Glomerular endothelial cell (primary cell): Measurements from ENCODE around the gene PTGR1. TPM values are rescaled to one million over a fixed set of nuclear protein-coding genes. Genes with fewer than 3 reads are reported as not detected.
A peak's percentile ranks its signal among the peaks of the same experiment; 100 is the strongest.
"Not testable (repeated sequence)": the region's sequence is repeated elsewhere in the genome, so short reads cannot be mapped to it uniquely, and the experiment has no call there.

Source experiments
- DNase-seq: peaks from one replicate; pipeline ENCODE4 v3.0.0-alpha.2; 2011; ENCODE audit warnings: low read depth, low spot score; ENCODE audit errors: extremely low read depth
- total RNA-seq: library from RNA; depleted of rRNA; stranded (reverse); fragments of >200 nt; gene quantifications from 2 replicates; pipeline ENCODE4 v1.2.3, GENCODE V29; 2015

The PTGR1 gene
- total RNA-seq, 1 donor from 2014 or later = 58.5 TPM

DNA sequence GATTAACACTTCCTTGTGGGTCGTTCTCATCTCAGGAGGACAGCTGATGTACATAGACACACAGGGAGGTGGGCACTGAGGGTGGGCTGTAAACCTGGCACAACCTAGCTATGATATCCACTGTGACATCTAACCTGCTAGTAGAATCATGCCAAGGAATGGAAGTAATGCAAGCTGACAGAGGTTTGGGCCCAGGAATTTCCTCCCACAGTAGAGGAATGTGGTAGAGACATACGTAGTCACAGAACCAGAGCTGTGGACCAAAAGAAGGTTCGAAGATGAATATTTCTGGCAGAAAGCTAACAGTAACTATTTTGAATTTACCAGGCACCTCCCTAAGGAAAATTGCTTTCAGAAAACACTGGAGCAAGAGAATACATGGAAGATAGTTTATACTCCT lies 16.5 kb upstream of the PTGR1 start:
- no peak for DNase-seq

DNA sequence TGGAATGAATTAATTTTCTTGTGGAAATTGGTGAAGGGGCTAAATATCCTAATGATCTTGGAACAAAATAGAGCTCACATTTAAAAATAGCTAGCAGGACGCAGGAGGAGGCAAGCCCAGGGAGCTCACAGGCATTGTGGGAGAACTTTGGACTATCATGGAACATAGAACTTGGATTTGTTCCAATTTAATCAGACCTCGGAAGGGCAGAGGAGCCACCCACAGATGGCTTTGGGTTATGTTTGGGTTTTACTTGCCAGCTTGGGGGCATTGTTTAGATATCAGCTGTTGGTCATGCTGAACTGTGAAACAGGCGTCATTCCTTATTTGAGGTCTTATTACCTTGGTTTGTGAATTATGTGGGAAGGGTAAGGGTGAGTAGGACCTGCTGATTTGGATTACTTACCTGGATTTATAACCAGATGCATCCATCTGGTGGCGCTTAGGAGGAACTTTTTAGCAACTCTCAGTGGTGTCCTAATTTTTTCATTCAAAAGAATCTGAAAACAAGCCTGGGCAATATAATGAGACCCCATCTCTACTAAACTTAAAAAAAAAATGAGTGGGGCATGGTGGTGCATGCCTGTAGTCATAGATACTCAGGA lies 14.1 kb upstream of the PTGR1 start:
- DNase-seq = no peak

GRCh38 chr9:111610845-111611244 lies 11.4 kb upstream of the PTGR1 start:
- no peak for DNase-seq

DNA sequence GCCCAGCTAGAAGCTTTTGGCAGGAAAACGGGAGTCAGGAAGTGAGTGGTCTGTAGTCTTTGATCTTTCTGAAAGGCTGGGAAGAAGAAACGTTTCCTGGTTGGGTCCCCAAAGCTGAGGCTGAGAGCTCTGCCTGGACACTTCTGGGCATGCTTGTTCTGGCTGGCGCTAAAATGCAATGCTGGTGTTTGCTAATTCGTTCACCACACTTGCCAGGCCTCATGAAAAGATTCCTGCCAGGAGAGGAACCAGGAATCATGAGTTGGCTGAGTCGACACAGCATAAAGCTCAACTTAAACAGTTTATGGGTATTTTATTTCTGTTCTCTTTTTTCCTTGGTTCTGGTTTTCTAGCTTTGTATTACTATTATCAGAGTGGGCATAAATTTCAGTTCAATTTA lies 10.7 kb upstream of the PTGR1 start:
- DNase-seq = no peak

DNA sequence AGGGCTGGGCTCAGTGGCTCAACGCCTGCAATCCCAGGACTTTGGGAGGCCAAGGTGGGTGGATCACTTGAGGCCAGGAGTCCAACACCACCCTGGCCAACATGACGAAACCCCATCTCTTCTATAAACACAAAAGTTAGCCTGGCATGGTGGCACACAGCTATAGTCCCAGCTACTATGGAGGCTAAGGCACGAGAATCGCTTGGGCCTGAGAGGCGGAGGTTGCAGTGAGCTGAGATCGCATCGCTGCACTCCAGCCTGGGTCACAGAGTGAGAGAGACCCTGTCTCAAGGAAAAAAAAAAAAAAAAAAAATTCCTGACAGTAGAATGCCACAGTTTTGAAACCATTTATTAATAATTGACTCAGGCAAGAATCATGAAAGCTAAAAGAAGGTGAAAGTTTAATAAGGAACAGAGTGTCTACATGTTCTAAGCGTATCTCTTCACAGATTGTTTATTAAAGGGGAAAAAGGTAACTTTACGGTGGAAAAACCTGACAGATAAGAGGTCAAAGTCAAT lies 5.7 kb upstream of the PTGR1 start:
- no peak for DNase-seq

- DNase-seq = no peak
These were observed 4.7 kb upstream of the PTGR1 start for GRCh38 chr9:111604054-111604615.

GRCh38 chr9:111603041-111603440 lies 3.6 kb upstream of the PTGR1 start:
- DNase-seq = no peak

DNA sequence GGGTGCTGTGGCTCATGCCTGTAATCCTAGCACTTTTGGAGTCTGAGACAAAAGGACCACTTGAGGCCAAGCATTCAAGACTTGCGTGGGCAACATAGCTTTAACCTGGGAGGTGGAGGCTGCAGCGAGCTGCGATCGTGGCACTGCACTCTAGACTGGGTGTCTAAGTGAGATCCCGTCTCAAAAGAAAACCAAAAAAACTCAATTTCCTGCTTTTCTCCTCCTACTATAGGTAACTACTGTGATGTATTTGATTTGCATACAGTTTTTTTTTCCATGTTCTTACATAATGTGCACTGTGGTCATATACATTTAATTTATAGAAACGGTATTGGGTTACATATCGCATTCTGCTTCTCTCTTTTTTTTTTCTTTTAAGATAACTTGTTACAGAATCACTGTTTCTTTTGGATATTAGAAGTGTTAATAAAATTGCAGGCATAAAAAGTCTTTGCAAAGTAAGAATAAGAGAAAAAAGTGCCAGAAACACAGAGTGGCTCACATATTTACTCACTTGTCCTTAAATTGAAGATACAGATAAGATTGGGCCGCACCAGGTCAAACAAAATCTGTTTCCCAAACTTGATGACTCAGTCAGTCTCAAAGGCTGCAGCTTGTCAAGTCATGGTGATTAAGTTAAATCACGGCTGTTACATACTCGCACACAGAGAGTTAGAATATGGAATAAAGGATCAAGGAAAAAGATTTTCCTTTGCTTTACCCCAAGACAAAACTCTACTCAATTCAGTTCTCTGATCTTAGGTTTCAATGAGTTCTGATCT lies 2.0 kb upstream of the PTGR1 start:
- peak; percentile 61 for DNase-seq

DNA sequence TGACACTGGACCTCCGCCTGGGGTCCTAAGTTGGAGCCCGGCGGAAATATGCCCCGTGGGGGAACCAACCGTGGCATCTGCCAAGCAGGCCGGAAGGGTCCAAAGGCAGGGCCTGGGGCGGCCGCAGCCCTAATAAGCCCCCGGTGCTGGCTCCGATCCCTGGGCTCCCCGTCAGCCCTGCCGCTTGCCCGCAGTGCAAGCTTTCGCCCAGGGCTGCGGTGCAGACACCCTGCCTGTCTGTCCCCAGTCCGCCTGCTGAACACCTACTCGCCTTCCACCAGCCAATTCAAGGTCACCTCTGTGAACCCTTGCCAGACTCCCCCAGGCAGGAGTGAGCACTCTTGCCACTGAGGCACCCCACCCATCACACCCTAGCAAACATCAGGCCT lies 502 bp upstream of the PTGR1 start:
- DNase-seq = no peak

GRCh38 chr9:111598733-111599091 lies 735 bp downstream of the PTGR1 start:
- DNase-seq = no peak

DNA sequence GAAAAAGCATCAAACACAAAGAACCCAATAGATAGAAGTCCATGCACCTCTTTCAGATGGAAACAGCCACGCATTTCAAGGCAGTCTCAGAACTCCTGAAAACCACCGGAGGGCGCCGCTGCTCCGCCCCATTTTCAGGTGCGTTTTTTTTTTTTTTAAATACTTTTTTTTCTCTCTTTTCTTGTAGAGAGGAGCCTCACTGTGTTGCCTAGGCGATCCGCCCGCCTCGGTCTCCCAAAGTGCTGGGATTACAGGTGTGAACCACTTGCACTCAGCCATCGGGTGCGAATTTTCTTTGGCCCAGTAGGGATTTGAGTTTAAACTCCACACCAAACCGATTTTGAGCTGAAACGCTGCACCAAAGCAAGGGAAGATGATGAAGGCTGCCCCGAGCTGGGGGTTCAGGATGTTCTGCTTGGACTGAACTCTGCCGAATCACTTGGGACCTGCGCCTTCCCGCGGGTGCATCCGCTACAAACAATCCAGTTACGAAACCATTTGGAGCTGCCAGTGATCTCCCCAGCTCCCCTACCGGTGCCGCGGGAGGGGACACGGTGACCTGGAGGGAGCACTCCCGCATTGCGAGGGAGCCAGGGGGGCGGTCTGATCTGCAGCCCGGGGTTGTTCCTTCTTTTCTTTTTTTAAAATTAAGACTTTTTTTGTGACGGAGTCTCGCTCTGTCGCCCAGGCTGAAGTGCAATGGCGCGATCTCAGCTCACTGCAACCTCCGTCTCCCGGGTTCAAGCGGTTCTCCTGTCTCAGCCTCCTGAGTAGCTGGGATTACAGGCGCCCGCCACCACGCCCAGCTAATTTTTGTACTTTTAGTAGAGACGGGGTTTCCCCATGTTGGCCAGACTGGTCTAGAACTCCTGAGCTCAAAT lies 1.4 kb downstream of the PTGR1 start:
- no peak for DNase-seq

- DNase-seq = no peak
These were observed 10.6 kb downstream of the PTGR1 start for GRCh38 chr9:111588846-111589245.

DNA sequence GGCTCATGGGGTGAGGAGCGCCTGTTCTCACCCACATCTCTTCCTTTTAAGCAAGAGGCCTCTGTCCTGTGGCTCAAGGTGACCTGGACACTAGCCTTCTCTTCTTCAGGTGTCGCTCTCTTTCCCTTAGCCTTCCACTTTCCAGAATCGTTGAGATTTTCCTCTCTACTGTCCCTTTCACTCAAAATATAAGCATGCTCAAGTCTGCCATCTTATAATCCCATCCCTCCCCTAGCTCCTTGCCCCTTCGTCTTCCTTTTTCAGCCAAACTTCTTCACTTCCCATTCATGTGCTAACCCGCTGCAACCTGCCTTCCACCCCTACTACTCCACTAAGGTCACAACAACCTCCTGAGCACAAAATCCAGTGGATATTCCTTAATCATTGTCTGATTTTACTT lies 13.1 kb downstream of the PTGR1 start:
- DNase-seq = no peak

DNA sequence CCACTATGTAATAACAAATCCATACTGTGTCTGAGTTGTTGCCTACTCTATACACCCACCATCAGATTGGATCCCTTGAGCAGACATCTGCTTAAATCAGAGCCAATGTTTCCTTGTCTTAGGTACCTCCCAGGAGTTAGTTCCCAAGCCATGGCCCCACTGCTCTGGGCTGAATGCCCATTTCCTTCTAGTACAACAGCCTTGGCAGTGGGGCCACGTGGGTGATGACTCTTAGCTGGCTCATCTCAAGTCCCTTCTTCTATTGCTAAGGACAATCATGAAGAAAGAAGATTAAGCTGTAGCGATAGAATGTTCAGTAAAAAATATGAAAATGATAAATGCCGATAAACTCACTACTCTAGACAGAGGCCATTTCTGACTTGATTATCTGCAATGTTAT lies 16.6 kb downstream of the PTGR1 start:
- no peak for DNase-seq

GRCh38 chr9:111572950-111573604 lies 26.4 kb downstream of the PTGR1 start:
- DNase-seq = no peak

DNA sequence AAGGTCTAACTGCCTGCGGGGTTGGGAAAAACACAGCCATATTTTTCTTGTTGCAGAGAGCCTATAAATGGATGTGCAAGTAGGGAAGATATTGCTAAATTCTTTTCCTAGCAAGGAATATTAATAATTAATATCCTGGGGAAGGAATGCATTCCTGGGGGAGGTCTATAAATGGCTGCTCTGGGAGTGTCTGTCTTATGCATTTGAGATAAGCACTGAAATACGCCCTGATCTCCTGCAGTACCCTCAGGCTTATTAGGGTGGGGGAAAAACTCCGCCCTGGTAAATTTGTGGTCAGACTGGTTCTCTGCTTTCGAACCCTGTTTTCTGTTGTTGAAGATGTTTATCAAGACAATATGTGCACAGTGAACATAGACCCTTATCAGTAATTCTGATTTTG lies 31.3 kb downstream of the PTGR1 start:
- DNase-seq = not testable (repeated sequence)

DNA sequence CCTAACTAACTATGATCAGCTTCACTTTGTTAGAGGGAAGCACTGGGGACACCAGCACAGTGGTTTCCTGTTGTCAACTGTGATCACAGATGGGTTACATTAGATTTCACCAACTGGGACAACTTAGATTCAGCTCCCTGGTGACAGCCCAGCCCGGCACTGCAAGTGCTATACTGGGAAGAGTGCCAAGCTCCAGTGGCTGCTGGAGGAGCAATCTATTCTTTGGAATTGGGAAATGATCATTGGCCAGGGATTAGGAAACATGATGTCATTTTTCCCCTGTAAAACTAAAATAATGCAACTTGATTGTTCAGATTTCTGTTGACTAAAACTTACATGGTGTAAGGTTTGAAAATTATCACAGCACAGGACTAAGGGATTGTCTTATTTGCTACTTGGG lies 33.2 kb downstream of the PTGR1 start:
- no peak for DNase-seq

DNA sequence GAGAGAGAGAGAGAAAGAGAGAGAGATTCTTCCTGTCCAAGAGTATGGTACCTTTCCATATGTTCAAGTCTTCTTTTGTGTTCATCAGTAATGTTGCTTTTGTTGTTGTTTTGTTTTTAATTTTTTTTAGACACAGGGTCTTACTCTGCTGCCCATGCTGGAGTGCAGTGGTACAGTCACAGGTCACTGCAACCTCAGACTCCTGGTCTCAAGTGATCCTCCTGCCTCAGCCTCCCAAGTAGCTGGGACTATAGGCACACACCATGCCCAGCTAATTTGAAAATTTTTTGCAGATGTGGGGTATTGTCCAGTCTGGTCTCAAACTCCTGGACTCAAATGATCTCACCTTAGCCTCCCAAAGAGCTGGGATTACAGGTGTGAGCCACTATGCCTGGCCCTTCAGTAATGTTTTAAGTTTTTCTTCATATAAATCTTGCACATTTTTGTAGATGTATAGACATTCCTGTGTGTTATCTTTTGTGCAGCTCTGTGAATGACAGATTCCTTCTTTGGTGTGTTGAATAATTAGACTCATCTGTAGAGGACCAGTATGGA lies 38.2 kb downstream of the PTGR1 start:
- no peak for DNase-seq

GRCh38 chr9:111559000-111559610 lies 40.3 kb downstream of the PTGR1 start:
- DNase-seq = no peak

DNA sequence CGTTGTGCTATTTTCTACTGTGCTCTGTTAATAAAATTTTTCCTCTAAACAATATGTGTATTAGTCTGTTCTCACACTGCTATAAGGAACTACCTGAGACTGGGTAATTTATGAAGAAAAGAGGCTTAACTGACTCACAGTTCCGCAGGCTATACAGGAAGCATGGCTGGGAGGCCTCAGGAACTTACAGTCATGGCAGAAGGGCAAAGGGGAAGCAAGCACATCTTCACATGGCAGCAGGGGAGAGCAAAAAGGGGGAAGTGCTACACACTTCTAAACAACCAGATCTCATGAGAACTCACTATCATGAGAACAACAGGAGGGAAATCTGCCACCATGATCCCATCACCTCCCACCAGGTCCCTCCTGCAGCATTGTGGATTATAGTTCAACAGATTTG lies 44.0 kb downstream of the PTGR1 start:
- not testable (repeated sequence) for DNase-seq
